Endodermal cell (in vitro differentiated cells): ENCODE measurements around the gene NFXL1. TPM values are rescaled to one million over a fixed set of nuclear protein-coding genes. Genes with fewer than 3 reads are reported as not detected.
"Not testable (repeated sequence)": the region's sequence is repeated elsewhere in the genome, so short reads cannot be mapped to it uniquely, and the experiment has no call there.

Experiments
- DNase-seq: peaks from one replicate; pipeline ENCODE4 v3.0.0-alpha.2; 2017
- H3K27ac ChIP-seq: 2 replicates; pipeline ENCODE4 v1.5.1; 2013; ENCODE audit warnings: mild to moderate bottlenecking, low read depth, low read length, moderate library complexity
- H3K27me3 ChIP-seq: 2 replicates; pipeline ENCODE4 v1.6.1; 2013; ENCODE audit warnings: mild to moderate bottlenecking, low read length, moderate library complexity; ENCODE audit not compliant: insufficient read depth, control insufficient read depth, poor library complexity, severe bottlenecking
- H3K36me3 ChIP-seq: 2 replicates; pipeline ENCODE4 v1.7.0; 2013; ENCODE audit warnings: mild to moderate bottlenecking, low read length, moderate library complexity; ENCODE audit not compliant: control insufficient read depth, insufficient read depth
- H3K4me1 ChIP-seq: one replicate; pipeline ENCODE4 v1.7.0; 2013; ENCODE audit warnings: low read length; ENCODE audit not compliant: control insufficient read depth, insufficient read depth
- H3K4me3 ChIP-seq: 2 replicates; pipeline ENCODE4 v1.5.1; 2013; ENCODE audit warnings: mild to moderate bottlenecking, low read length, moderate library complexity
- H3K9ac ChIP-seq: 2 replicates; pipeline ENCODE4 v1.6.1; 2013; ENCODE audit warnings: mild to moderate bottlenecking, low read length, moderate library complexity; ENCODE audit not compliant: poor library complexity, severe bottlenecking; ENCODE audit errors: extremely low read depth
- H3K9me3 ChIP-seq: 2 replicates; pipeline ENCODE4 v1.6.1; 2013; ENCODE audit warnings: mild to moderate bottlenecking, low read length, moderate library complexity; ENCODE audit not compliant: control insufficient read depth
- H3K27ac Mint-ChIP-seq: 2 replicates; pipeline ENCODE4 v1.8.0; 2020; ENCODE audit warnings: mixed read lengths
- H3K27me3 Mint-ChIP-seq: 2 replicates; pipeline ENCODE4 v1.8.0; 2021; ENCODE audit warnings: mild to moderate bottlenecking, mixed read lengths; ENCODE audit not compliant: insufficient read depth
- H3K36me3 Mint-ChIP-seq: 2 replicates; pipeline ENCODE4 v1.8.0; 2020; ENCODE audit warnings: low read depth, mixed read lengths
- H3K4me1 Mint-ChIP-seq: 2 replicates; pipeline ENCODE4 v1.8.0; 2020; ENCODE audit warnings: mixed read lengths
- H3K4me3 Mint-ChIP-seq: 2 replicates; pipeline ENCODE4 v1.8.0; 2020; ENCODE audit warnings: mild to moderate bottlenecking, moderate library complexity, mixed read lengths
- H3K9me3 Mint-ChIP-seq: 2 replicates; pipeline ENCODE4 v1.8.0; 2020; ENCODE audit warnings: mild to moderate bottlenecking, mixed read lengths
- CTCF ChIP-seq: fragments of 200-600 bp; sonication (generic); conservative IDR thresholded peaks from 2 replicates; pipeline ENCODE4 v1.5.0; 2021; ENCODE audit warnings: antibody characterized with exemption, mild to moderate bottlenecking
- WGBS, 2 experiments: methylation state at CpG; one replicate each; pipeline versions ENCODE4 v1.1.5 to v1.1.7; 2013; ENCODE audit warnings: missing lambda C conversion rate in 2 of 2, mixed read lengths in 1 of 2; ENCODE audit not compliant: insufficient coverage in 1 of 2, insufficient read length in 1 of 2; 5-methylcytosine and 5-hydroxymethylcytosine counted together
- total RNA-seq, 2 donors: library from RNA; stranded (reverse); fragmentation: NEBNext Ultra II Directional in 1 of 2; extraction: Animal tissue kit (Norgen Biotek cat#: 25700) in 1 of 2; gene quantifications; 2 replicates in 1 of 2; 3 replicates in 1 of 2; pipeline ENCODE4 v1.2.1, GENCODE V29; 2021

The NFXL1 gene
- total RNA-seq, 2 donors from 2014 or later = 33.0 to 33.7 TPM

GRCh38 chr4:47929682-47930201, 15.4 kb upstream of the NFXL1 start:
- TF ChIP-seq CTCF = no peak
- no peaks in the 10 kb centered on the region for H3K4me1 ChIP-seq
- no peaks in the 10 kb centered on the region for H3K27me3 Mint-ChIP-seq
- H3K27me3 ChIP-seq = no peaks in the 10 kb centered on the region
- no peak for DNase-seq
- H3K4me3 Mint-ChIP-seq = no peak overlapping the region
- H3K9me3 ChIP-seq = peaks cover 10% of the 10 kb centered on the region
- H3K9ac ChIP-seq = no peak overlapping the region
- peaks cover 5% of the 10 kb centered on the region for H3K9me3 Mint-ChIP-seq
- H3K27ac Mint-ChIP-seq = no peak overlapping the region
- H3K27ac ChIP-seq = no peak overlapping the region
- no peaks in the 10 kb centered on the region for H3K36me3 Mint-ChIP-seq
- 66 to 83% methylated on average over 1 to 4 of the region's 4 CpGs for WGBS, 2 experiments
- H3K4me1 Mint-ChIP-seq = peaks cover 5% of the 10 kb centered on the region
- H3K4me3 ChIP-seq = no peak overlapping the region
- no peaks in the 10 kb centered on the region for H3K36me3 ChIP-seq

GRCh38 chr4:47926667-47927258, 12.4 kb upstream of the NFXL1 start:
- H3K27ac ChIP-seq = no peak overlapping the region
- no peaks in the 10 kb centered on the region for H3K27me3 ChIP-seq
- peaks cover 14% of the 10 kb centered on the region for H3K4me1 Mint-ChIP-seq
- DNase-seq = peak; percentile 87
- H3K4me1 ChIP-seq = no peaks in the 10 kb centered on the region
- peak overlapping the region; percentile 85 for H3K27ac Mint-ChIP-seq
- peak overlapping the region; percentile 52 for H3K4me3 Mint-ChIP-seq
- no peaks in the 10 kb centered on the region for H3K36me3 Mint-ChIP-seq
- no peak overlapping the region for H3K9ac ChIP-seq
- H3K9me3 Mint-ChIP-seq = no peaks in the 10 kb centered on the region
- no peaks in the 10 kb centered on the region for H3K9me3 ChIP-seq
- WGBS, 2 experiments = 32 to 35% methylated on average over 11 to 15 of the region's 15 CpGs
- TF ChIP-seq CTCF = peak; percentile 84
- no peaks in the 10 kb centered on the region for H3K36me3 ChIP-seq
- H3K27me3 Mint-ChIP-seq = no peaks in the 10 kb centered on the region
- H3K4me3 ChIP-seq = peak overlapping the region; percentile 26

GRCh38 chr4:47923261-47923608, 8.9 kb upstream of the NFXL1 start:
- H3K27ac ChIP-seq, H3K9ac ChIP-seq, H3K4me3 Mint-ChIP-seq, H3K36me3 ChIP-seq, H3K36me3 Mint-ChIP-seq, H3K27me3 ChIP-seq, H3K4me3 ChIP-seq, H3K9me3 ChIP-seq, H3K9me3 Mint-ChIP-seq, DNase-seq, H3K27ac Mint-ChIP-seq, H3K4me1 ChIP-seq, H3K27me3 Mint-ChIP-seq: not testable (repeated sequence)
- H3K4me1 Mint-ChIP-seq = peaks cover 14% of the 10 kb centered on the region
- 80 to 88% methylated on average over 1 to 5 of the region's 8 CpGs for WGBS, 2 experiments
